GM10847 (cell line): ENCODE results near the gene BIN1.

Experiments
- POLR2A ChIP-seq: IDR thresholded peaks from 2 replicates; pipeline ENCODE4 v1.6.1; 2011; ENCODE audit not compliant: insufficient read length; ENCODE audit errors: extremely low read depth

BIN1 gene

GRCh38 chr2:127054996-127055785, 51.8 kb downstream of the BIN1 start:
- TF ChIP-seq POLR2A = no peak

GRCh38 chr2:127054604-127054930, 52.4 kb downstream of the BIN1 start:
- no peak for TF ChIP-seq POLR2A

- TF ChIP-seq POLR2A = no peak
These were observed 53.0 kb downstream of the BIN1 start for GRCh38 chr2:127053731-127054603.

GRCh38 chr2:127052771-127053691, 53.9 kb downstream of the BIN1 start:
- no peak for TF ChIP-seq POLR2A

- no peak for TF ChIP-seq POLR2A
These were observed 54.7 kb downstream of the BIN1 start for GRCh38 chr2:127052057-127052770.

GRCh38 chr2:127051116-127052056, 55.6 kb downstream of the BIN1 start:
- TF ChIP-seq POLR2A = no peak

- no peak for TF ChIP-seq POLR2A
These were observed 56.2 kb downstream of the BIN1 start for GRCh38 chr2:127050803-127051115.

- TF ChIP-seq POLR2A = no peak
These were observed 56.8 kb downstream of the BIN1 start for GRCh38 chr2:127049927-127050802.

GRCh38 chr2:127048969-127049897, 57.7 kb downstream of the BIN1 start:
- no peak for TF ChIP-seq POLR2A

- TF ChIP-seq POLR2A = no peak
These were observed 58.4 kb downstream of the BIN1 start for GRCh38 chr2:127048618-127048935.

GRCh38 chr2:127047716-127048617, 59.0 kb downstream of the BIN1 start:
- TF ChIP-seq POLR2A = no peak
